ENCODE measurements around the gene PRIMA1. TPM values are rescaled to one million over a fixed set of nuclear protein-coding genes. Genes with fewer than 3 reads are reported as not detected.

PRIMA1 gene
- total and polyA plus RNA-seq, 9 of the 15 experiments (the other 6 are each of a cell fraction or from before 2014, with no cell fraction given), result not detected

DNA sequence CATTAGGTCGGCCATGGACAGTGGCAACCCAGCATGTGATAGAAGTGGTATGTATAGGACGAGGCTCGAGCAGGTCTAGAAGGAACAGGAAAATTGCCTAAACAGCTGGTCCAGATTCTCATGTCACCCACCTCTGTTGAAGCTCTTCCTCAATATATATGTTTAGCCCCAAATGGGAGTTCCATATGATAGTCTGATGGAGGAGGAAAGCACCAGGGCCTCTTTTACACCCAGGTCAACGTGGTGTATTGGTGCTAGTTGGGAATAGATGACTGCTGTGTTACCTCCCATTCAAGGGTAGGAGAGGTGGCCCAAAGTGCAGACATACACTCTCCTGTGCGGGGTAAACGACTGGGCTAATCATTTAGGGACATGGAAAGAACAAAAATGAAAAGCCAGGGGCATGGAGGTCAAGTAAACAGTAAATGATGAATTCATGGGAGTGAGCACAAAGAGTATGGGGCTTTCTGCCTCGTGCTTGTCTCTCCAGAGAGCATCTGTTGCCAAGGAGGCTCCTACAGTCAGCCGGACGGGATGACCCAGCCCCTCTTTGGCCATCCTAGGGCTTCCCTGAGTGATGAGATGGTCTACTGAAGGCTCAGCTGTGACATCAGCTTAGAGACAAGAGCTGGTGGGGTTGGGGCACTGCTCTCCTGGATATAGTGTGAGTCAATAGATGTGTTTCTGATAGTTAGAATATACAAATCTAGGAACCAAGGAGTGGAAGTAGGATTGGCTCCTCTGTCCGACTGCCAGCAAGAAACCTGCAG is 5.5 kb upstream of the PRIMA1 start:
- no TSS peak for BruUV-seq (replicated peaks)
- no peaks in the 10 kb centered on the region for H3K79me2 ChIP-seq (ENCODE audit: control insufficient read depth, insufficient read depth, low read length)
- ATAC-seq, result no peak
- in situ Hi-C loops (cut with MboI), result no loop called here
- 0% methylated on average over 10 of the region's 10 CpGs for WGBS (ENCODE audit: insufficient coverage, low coverage, missing lambda C conversion rate)
- intact Hi-C loops (cut with micrococcal nuclease), result no loop called here
- peaks cover 0 to 9% of the 10 kb centered on the region in 2 experiments; a peak in 1 of 5 replicates for H3K27me3 ChIP-seq (ENCODE audit: control insufficient read depth in 2 of 2, insufficient read depth in 2 of 2, low read length in 2 of 2)
- H3K9me1 ChIP-seq (ENCODE audit: control insufficient read depth, insufficient read depth, low read length), result no peaks in the 10 kb centered on the region
- CTCF ChIA-PET (ENCODE audit: low intra/inter-chr PET ratio), result no interaction called here
- H3K4me1 ChIP-seq (replicated peaks in 1 of 2; ENCODE audit: control insufficient read depth in 2 of 2, insufficient read depth in 2 of 2, low read length in 2 of 2), result no peaks in the 10 kb centered on the region; a peak in 1 of 5 replicates
- no peaks in the 10 kb centered on the region for H3K9me3 ChIP-seq (replicated peaks; ENCODE audit: control insufficient read depth, insufficient read depth, low read depth, low read length)
- H3K36me3 ChIP-seq (ENCODE audit: control insufficient read depth, insufficient read depth, low read length), result no peaks in the 10 kb centered on the region
- no peak for DNase-seq (ENCODE audit: extremely low read depth in 1 of 4, low spot score in 3 of 4)
- no peaks in the 10 kb centered on the region for H4K20me1 ChIP-seq (replicated peaks; ENCODE audit: control insufficient read depth, insufficient read depth, low read length)
- no peak overlapping the region for H3K27ac ChIP-seq (ENCODE audit: extremely low read depth, low read depth, low read length)
- no peak overlapping the region for H3K4me3 ChIP-seq
- H2AFZ ChIP-seq (ENCODE audit: low read depth, low read length), result no peak overlapping the region
- FAIRE-seq, result no peak
- H3K9ac ChIP-seq (ENCODE audit: insufficient read depth in 1 of 2, low read depth in 2 of 2, low read length in 2 of 2), result no peak overlapping the region
- POLR2A ChIA-PET, result no interaction called here
- TF ChIP-seq POU5F1 (IDR thresholded peaks at IDR 0.05; ENCODE audit: borderline replicate concordance, low read depth, low read length, partially characterized antibody) (no peak), CEBPB (tag; IDR thresholded peaks at IDR 0.05) (no peak), PCBP2 (IDR thresholded peaks at IDR 0.05; ENCODE audit: low read depth, low read length, poor library complexity, severe bottlenecking) (no peak), SRSF7 (optimal IDR thresholded peaks at IDR 0.05; ENCODE audit: low read depth, low read length) (no peak), ZNF431 (CRISPR knock-in tag; IDR thresholded peaks at IDR 0.05) (no peak), GABPA (tag; conservative IDR thresholded peaks at IDR 0.05; ENCODE audit: low read depth) (no peak), HIVEP1 (CRISPR knock-in tag; IDR thresholded peaks at IDR 0.05) (no peak), PPARD (CRISPR knock-in tag; IDR thresholded peaks at IDR 0.05) (no peak)
- TF ChIP-seq, protein P1, sequence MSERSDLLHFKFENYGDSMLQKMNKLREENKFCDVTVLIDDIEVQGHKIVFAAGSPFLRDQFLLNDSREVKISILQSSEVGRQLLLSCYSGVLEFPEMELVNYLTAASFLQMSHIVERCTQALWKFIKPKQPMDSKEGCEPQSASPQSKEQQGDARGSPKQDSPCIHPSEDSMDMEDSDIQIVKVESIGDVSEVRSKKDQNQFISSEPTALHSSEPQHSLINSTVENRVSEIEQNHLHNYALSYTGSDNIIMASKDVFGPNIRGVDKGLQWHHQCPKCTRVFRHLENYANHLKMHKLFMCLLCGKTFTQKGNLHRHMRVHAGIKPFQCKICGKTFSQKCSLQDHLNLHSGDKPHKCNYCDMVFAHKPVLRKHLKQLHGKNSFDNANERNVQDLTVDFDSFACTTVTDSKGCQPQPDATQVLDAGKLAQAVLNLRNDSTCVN (CRISPR knock-in tag; IDR thresholded peaks at IDR 0.05), result no peak
- TF ChIP-seq, protein P2, sequence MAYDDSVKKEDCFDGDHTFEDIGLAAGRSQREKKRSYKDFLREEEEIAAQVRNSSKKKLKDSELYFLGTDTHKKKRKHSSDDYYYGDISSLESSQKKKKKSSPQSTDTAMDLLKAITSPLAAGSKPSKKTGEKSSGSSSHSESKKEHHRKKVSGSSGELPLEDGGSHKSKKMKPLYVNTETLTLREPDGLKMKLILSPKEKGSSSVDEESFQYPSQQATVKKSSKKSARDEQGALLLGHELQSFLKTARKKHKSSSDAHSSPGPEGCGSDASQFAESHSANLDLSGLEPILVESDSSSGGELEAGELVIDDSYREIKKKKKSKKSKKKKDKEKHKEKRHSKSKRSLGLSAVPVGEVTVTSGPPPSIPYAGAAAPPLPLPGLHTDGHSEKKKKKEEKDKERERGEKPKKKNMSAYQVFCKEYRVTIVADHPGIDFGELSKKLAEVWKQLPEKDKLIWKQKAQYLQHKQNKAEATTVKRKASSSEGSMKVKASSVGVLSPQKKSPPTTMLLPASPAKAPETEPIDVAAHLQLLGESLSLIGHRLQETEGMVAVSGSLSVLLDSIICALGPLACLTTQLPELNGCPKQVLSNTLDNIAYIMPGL (CRISPR knock-in tag; IDR thresholded peaks at IDR 0.05), result no peak
- TF ChIP-seq, protein P3, sequence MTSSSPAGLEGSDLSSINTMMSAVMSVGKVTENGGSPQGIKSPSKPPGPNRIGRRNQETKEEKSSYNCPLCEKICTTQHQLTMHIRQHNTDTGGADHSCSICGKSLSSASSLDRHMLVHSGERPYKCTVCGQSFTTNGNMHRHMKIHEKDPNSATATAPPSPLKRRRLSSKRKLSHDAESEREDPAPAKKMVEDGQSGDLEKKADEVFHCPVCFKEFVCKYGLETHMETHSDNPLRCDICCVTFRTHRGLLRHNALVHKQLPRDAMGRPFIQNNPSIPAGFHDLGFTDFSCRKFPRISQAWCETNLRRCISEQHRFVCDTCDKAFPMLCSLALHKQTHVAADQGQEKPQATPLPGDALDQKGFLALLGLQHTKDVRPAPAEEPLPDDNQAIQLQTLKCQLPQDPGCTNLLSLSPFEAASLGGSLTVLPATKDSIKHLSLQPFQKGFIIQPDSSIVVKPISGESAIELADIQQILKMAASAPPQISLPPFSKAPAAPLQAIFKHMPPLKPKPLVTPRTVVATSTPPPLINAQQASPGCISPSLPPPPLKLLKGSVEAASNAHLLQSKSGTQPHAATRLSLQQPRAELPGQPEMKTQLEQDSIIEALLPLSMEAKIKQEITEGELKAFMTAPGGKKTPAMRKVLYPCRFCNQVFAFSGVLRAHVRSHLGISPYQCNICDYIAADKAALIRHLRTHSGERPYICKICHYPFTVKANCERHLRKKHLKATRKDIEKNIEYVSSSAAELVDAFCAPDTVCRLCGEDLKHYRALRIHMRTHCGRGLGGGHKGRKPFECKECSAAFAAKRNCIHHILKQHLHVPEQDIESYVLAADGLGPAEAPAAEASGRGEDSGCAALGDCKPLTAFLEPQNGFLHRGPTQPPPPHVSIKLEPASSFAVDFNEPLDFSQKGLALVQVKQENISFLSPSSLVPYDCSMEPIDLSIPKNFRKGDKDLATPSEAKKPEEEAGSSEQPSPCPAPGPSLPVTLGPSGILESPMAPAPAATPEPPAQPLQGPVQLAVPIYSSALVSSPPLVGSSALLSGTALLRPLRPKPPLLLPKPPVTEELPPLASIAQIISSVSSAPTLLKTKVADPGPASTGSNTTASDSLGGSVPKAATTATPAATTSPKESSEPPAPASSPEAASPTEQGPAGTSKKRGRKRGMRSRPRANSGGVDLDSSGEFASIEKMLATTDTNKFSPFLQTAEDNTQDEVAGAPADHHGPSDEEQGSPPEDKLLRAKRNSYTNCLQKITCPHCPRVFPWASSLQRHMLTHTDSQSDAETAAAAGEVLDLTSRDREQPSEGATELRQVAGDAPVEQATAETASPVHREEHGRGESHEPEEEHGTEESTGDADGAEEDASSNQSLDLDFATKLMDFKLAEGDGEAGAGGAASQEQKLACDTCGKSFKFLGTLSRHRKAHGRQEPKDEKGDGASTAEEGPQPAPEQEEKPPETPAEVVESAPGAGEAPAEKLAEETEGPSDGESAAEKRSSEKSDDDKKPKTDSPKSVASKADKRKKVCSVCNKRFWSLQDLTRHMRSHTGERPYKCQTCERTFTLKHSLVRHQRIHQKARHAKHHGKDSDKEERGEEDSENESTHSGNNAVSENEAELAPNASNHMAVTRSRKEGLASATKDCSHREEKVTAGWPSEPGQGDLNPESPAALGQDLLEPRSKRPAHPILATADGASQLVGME (CRISPR knock-in tag; IDR thresholded peaks at IDR 0.05), result no peak
- H3K4me2 ChIP-seq (ENCODE audit: insufficient read depth, low read length), result no peak overlapping the region
